ENCODE data around the gene TDRD9.

Gene TDRD9

GRCh38 chr14:103890821-103891666, 37.2 kb upstream of the TDRD9 start:
- no peak overlapping the region for H3K4me3 ChIP-seq (replicated peaks; ENCODE audit: low read depth, low read length)
- H3K36me3 ChIP-seq (ENCODE audit: control insufficient read depth, insufficient read depth, low read length): no peaks in the 10 kb centered on the region
- no peaks in the 10 kb centered on the region; the same call in 1 of the 2 replicates for H3K27me3 ChIP-seq (replicated peaks; ENCODE audit: control insufficient read depth, insufficient read depth, low read length)
- no peak for DNase-seq (ENCODE audit: extremely low read depth, insufficient read length)
- TF ChIP-seq CTCF (IDR thresholded peaks at IDR 0.05; ENCODE audit: insufficient read depth, low read length, poor library complexity, severe bottlenecking): no peak

- Histone ChIP-seq H3K27me3 (replicated peaks; ENCODE audit: control insufficient read depth, insufficient read depth, low read length) (no peaks in the 10 kb centered on the region; the same call in 1 of the 2 replicates), H3K4me3 (replicated peaks; ENCODE audit: low read depth, low read length) (no peak overlapping the region), H3K36me3 (ENCODE audit: control insufficient read depth, insufficient read depth, low read length) (no peaks in the 10 kb centered on the region)
- no peak for DNase-seq (ENCODE audit: extremely low read depth, insufficient read length)
- no peak for TF ChIP-seq CTCF (IDR thresholded peaks at IDR 0.05; ENCODE audit: insufficient read depth, low read length, poor library complexity, severe bottlenecking)
Measured at GRCh38 chr14:103891667-103892215, 36.5 kb upstream of the TDRD9 start.

- Histone ChIP-seq H3K4me3 (replicated peaks; ENCODE audit: low read depth, low read length) (no peak overlapping the region), H3K36me3 (ENCODE audit: control insufficient read depth, insufficient read depth, low read length) (no peaks in the 10 kb centered on the region), H3K27me3 (replicated peaks; ENCODE audit: control insufficient read depth, insufficient read depth, low read length) (no peaks in the 10 kb centered on the region; the same call in 1 of the 2 replicates)
- no peak for DNase-seq (ENCODE audit: extremely low read depth, insufficient read length)
- no peak for TF ChIP-seq CTCF (IDR thresholded peaks at IDR 0.05; ENCODE audit: insufficient read depth, low read length, poor library complexity, severe bottlenecking)
Measured at GRCh38 chr14:103892247-103892646, 36.0 kb upstream of the TDRD9 start.

- no peaks in the 10 kb centered on the region; the same call in 1 of the 2 replicates for H3K27me3 ChIP-seq (replicated peaks; ENCODE audit: control insufficient read depth, insufficient read depth, low read length)
- no peak for DNase-seq (ENCODE audit: extremely low read depth, insufficient read length)
- H3K4me3 ChIP-seq (replicated peaks; ENCODE audit: low read depth, low read length): no peak overlapping the region
- H3K36me3 ChIP-seq (ENCODE audit: control insufficient read depth, insufficient read depth, low read length): no peaks in the 10 kb centered on the region
- no peak for TF ChIP-seq CTCF (IDR thresholded peaks at IDR 0.05; ENCODE audit: insufficient read depth, low read length, poor library complexity, severe bottlenecking)
Measured at GRCh38 chr14:103894034-103894722, 34.1 kb upstream of the TDRD9 start.

GRCh38 chr14:103894723-103895059, 33.6 kb upstream of the TDRD9 start:
- no peak for DNase-seq (ENCODE audit: extremely low read depth, insufficient read length)
- H3K27me3 ChIP-seq (replicated peaks; ENCODE audit: control insufficient read depth, insufficient read depth, low read length): no peaks in the 10 kb centered on the region; the same call in 1 of the 2 replicates
- no peak for TF ChIP-seq CTCF (IDR thresholded peaks at IDR 0.05; ENCODE audit: insufficient read depth, low read length, poor library complexity, severe bottlenecking)
- H3K4me3 ChIP-seq (replicated peaks; ENCODE audit: low read depth, low read length): no peak overlapping the region
- no peaks in the 10 kb centered on the region for H3K36me3 ChIP-seq (ENCODE audit: control insufficient read depth, insufficient read depth, low read length)

Measured in GM06990 (cell line).